K562 (cell line): ENCODE results near the gene ADRA2B.

Experiments
- NCOA1 ChIP-seq: fragments of 450-650 bp; IDR thresholded peaks from 2 replicates; pipeline ENCODE4 v1.6.1; 2016; ENCODE audit warnings: low read depth
- NR2C2 ChIP-seq, 2 experiments: fragments of 200-800 bp in 1 of 2; sonication (Bioruptor generic) in 1 of 2; sonication (generic) in 1 of 2; formaldehyde crosslinking in 1 of 2; IDR thresholded peaks; 2 replicates each; pipeline versions ENCODE4 v1.6.1 to v1.8.0; 2016 to 2022; ENCODE audit warnings: mild to moderate bottlenecking in 1 of 2, missing compliant biosample characterization in 1 of 2, missing genetic modification characterization in 1 of 2, missing genetic modification reagents in 1 of 2
- POLR3A ChIP-seq: IDR thresholded peaks from 2 replicates; pipeline ENCODE4 v1.6.1; 2011; ENCODE audit warnings: borderline replicate concordance, mild to moderate bottlenecking, moderate library complexity; ENCODE audit not compliant: insufficient read length, insufficient read depth; ENCODE audit errors: extremely low read depth
- ZNF274 ChIP-seq: IDR thresholded peaks from 2 replicates; pipeline ENCODE4 v1.6.1; 2011; ENCODE audit warnings: low read depth, mild to moderate bottlenecking, low read length, moderate library complexity, borderline replicate concordance
- ZNF431 ChIP-seq: sonication (generic); formaldehyde crosslinking; IDR thresholded peaks from 2 replicates; pipeline ENCODE4 v1.8.0; 2022; ENCODE audit warnings: mild to moderate bottlenecking, missing genetic modification reagents
- ZNF707 ChIP-seq: fragments of 250-450 bp; sonication (Bioruptor Pico); conservative IDR thresholded peaks from 2 replicates; pipeline ENCODE4 v1.8.0; 2022; ENCODE audit warnings: inconsistent platforms, mild to moderate bottlenecking, moderate library complexity
- TF ChIP-seq, protein P1 (sequence below): fragments of 450-650 bp; IDR thresholded peaks from 2 replicates; pipeline ENCODE4 v1.6.1; 2016
- TF ChIP-seq, protein P2 (sequence below): IDR thresholded peaks from 2 replicates; pipeline ENCODE4 v1.6.1; 2016; ENCODE audit warnings: missing genetic modification characterization, missing compliant biosample characterization

DNA sequence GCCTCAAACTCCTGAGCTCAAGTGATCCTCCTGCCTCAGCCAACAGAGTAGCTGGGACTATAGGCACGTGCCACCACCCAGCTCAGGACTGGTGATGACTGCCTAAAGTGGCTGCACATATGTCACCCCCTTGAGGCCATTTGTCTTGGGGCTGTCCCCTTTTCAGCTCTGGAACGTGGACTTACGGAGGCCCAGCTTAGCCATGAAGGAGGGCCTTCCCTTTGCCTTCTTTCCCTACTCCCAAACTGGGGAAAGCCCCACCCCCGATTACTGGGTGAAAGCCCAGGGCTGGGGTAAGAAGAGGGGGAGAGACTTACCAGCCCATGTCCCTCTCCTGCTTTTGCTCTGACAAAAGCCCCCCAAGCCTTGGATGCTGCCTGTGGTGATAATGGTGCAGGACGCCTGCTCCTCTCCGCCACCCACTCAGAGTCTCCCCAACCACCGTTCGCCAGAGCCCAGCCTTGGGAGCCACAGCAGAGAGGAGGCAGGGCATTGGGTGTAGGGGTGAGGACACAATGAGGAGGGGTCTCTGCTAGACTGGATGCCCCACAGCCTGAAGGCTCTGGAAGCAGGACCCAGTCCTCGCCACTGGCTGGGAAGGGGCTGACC is 31.3 kb upstream of the ADRA2B start:
- TF ChIP-seq, protein P1, sequence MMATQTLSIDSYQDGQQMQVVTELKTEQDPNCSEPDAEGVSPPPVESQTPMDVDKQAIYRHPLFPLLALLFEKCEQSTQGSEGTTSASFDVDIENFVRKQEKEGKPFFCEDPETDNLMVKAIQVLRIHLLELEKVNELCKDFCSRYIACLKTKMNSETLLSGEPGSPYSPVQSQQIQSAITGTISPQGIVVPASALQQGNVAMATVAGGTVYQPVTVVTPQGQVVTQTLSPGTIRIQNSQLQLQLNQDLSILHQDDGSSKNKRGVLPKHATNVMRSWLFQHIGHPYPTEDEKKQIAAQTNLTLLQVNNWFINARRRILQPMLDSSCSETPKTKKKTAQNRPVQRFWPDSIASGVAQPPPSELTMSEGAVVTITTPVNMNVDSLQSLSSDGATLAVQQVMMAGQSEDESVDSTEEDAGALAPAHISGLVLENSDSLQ: no peak
- TF ChIP-seq ZNF274 (no peak), ZNF707 (CRISPR knock-in tag) (no peak), NCOA1 (no peak), POLR3A (no peak), NR2C2 (CRISPR knock-in tag; IDR thresholded peaks at IDR 0.05) (no peak), NR2C2 (tag; IDR thresholded peaks at IDR 0.05) (no peak), ZNF431 (CRISPR knock-in tag) (no peak)
- TF ChIP-seq, protein P2, sequence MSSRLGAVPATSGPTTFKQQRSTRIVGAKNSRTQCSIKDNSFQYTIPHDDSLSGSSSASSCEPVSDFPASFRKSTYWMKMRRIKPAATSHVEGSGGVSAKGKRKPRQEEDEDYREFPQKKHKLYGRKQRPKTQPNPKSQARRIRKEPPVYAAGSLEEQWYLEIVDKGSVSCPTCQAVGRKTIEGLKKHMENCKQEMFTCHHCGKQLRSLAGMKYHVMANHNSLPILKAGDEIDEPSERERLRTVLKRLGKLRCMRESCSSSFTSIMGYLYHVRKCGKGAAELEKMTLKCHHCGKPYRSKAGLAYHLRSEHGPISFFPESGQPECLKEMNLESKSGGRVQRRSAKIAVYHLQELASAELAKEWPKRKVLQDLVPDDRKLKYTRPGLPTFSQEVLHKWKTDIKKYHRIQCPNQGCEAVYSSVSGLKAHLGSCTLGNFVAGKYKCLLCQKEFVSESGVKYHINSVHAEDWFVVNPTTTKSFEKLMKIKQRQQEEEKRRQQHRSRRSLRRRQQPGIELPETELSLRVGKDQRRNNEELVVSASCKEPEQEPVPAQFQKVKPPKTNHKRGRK: no peak
